Spleen (tissue), 11 donors: ENCODE data around the gene POLR3GL. TPM values are rescaled to one million over a fixed set of nuclear protein-coding genes. Genes with fewer than 3 reads are reported as not detected.
A peak's percentile ranks its signal among the peaks of the same experiment; 100 is the strongest.

Experiments
- DNase-seq: peaks from one replicate; pipeline ENCODE4 v3.0.0-alpha.2; 2020
- H3K27ac ChIP-seq, 8 donors: fragments of 200-600 bp; sonication (generic) in 7 of 8; 1 replicate in 4 of 8; 2 replicates in 4 of 8; pipeline versions ENCODE4 v1.5.0 to v1.8.0; 2016 to 2021; ENCODE audit warnings: inconsistent platforms in 4 of 8, mild to moderate bottlenecking in 4 of 8, moderate library complexity in 1 of 8
- H3K27me3 ChIP-seq, 7 donors: fragments of 200-600 bp; sonication (generic) in 6 of 7; replicated peaks in 1 of 7; 1 replicate in 4 of 7; 2 replicates in 3 of 7; pipeline versions ENCODE4 v1.5.0 to v1.8.0; 2016 to 2021; ENCODE audit warnings: inconsistent platforms in 3 of 7, mild to moderate bottlenecking in 1 of 7
- H3K36me3 ChIP-seq, 6 donors: fragments of 200-600 bp; sonication (generic) in 5 of 6; 1 replicate in 4 of 6; 2 replicates in 2 of 6; pipeline versions ENCODE4 v1.5.0 to v1.8.0; 2016 to 2021; ENCODE audit warnings: inconsistent platforms in 2 of 6
- H3K4me1 ChIP-seq, 6 donors: fragments of 200-600 bp; sonication (generic) in 5 of 6; 1 replicate in 3 of 6; 2 replicates in 3 of 6; pipeline versions ENCODE4 v1.5.0 to v1.8.0; 2016 to 2021; ENCODE audit warnings: inconsistent platforms in 3 of 6
- H3K4me3 ChIP-seq, 8 donors: fragments of 200-600 bp; sonication (generic) in 7 of 8; 1 replicate in 4 of 8; 2 replicates in 4 of 8; pipeline versions ENCODE4 v1.5.0 to v1.8.0; 2016 to 2021; ENCODE audit warnings: inconsistent platforms in 4 of 8, mild to moderate bottlenecking in 4 of 8, moderate library complexity in 2 of 8
- H3K9me3 ChIP-seq, 8 donors: fragments of 200-600 bp; sonication (generic) in 7 of 8; 1 replicate in 4 of 8; 2 replicates in 4 of 8; pipeline versions ENCODE4 v1.5.0 to v1.8.0; 2016 to 2021; ENCODE audit warnings: inconsistent platforms in 4 of 8
- CTCF ChIP-seq, 11 experiments: fragments of 200-600 bp in 7 of 11; fragments of 450-650 bp in 4 of 11; sonication (generic) in 4 of 11; IDR thresholded peaks in 8 of 11; conservative IDR thresholded peaks in 3 of 11; 1 replicate in 7 of 11; 2 replicates in 4 of 11; pipeline versions ENCODE4 v1.4.0 to v1.8.0; 2016 to 2021; ENCODE audit warnings: antibody characterized with exemption in 11 of 11, inconsistent platforms in 4 of 11, mild to moderate bottlenecking in 1 of 11
- POLR2A ChIP-seq, 3 donors: fragments of 450-650 bp; IDR thresholded peaks; one replicate each; pipeline ENCODE4 v1.5.1; 2017; ENCODE audit warnings: antibody characterized with exemption in 3 of 3, mild to moderate bottlenecking in 1 of 3
- POLR2AphosphoS5 ChIP-seq, 3 donors: sonication (generic); formaldehyde crosslinking; IDR thresholded peaks; one replicate each; pipeline ENCODE4 v1.5.1; 2017; ENCODE audit warnings: antibody characterized with exemption in 3 of 3
- WGBS, 5 donors: extraction: QIAGEN DNeasy Blood & Tissue Kit in 3 of 5; methylation state at CpG; one replicate each; pipeline versions ENCODE4 v1.1.5 to v1.1.7; 2013 to 2018; 5-methylcytosine and 5-hydroxymethylcytosine counted together
- intact Hi-C: fragments of 100-400 bp; cut with DNase I; formaldehyde crosslinking; loops from one replicate; pipeline ENCODE4 v1.15.0; 2023; ENCODE audit warnings: low total_unique reads
- polyA plus RNA-seq, 3 donors: library from polyadenylated mRNA; stranded (reverse); fragments of 200-250 nt; gene quantifications; one replicate each; pipeline ENCODE4 v1.2.1, GENCODE V29; 2013
- total RNA-seq, 7 donors: library from RNA; depleted of rRNA in 3 of 7; stranded (reverse); fragments of >200 nt in 3 of 7; fragmentation: NEBNext Ultra II Directional in 4 of 7; extraction: Animal tissue kit (Norgen Biotek cat#: 25700) in 4 of 7; gene quantifications; one replicate each; pipeline versions ENCODE4 v1.1.0 to v1.2.1, GENCODE V29; 2016 to 2021
- donor health status: healthy with polysubstance abuse.
- donor health status: DM: no; HTN: no; CAD: no; lungs with moderate emphysema.
- donor health status: DM: no; HTN: no; CAD: no.
- donor health status: Bipolar disorder and iron deficiency.
- donor health status: healthy.
- donor health status: DM: no; HTN: no; CAD: no.
- donor health status: DM: yes; HTN: yes; CAD: no.

Gene POLR3GL
- total and polyA plus RNA-seq, 10 donors, result 22.1 to 69.2 (median 32.9) TPM

GRCh38 chr1:146019231-146020057 is 55.0 kb downstream of the POLR3GL start:
- H3K4me3 ChIP-seq, result peak overlapping the region in 5 of 8 donors; percentile 2 to 55 (median 15)
- TF ChIP-seq POLR2A (IDR thresholded peaks at IDR 0.05) (no peak), CTCF (IDR thresholded peaks at IDR 0.05 in 8 of 11, conservative IDR thresholded peaks at IDR 0.05 in 3 of 11) (no peak), POLR2AphosphoS5 (IDR thresholded peaks at IDR 0.05) (no peak)
- no peak for DNase-seq
- no peak overlapping the region for H3K27ac ChIP-seq
- H3K36me3 ChIP-seq, result no peaks in the 10 kb centered on the region
- H3K27me3 ChIP-seq, result peaks cover 3 to 48% (median 25%) of the 10 kb centered on the region in 7 donors
- WGBS, 5 donors, result 14 to 39% (median 17%) methylated on average over 19 to 43 of the region's 43 CpGs
- H3K9me3 ChIP-seq, result no peaks in the 10 kb centered on the region
- intact Hi-C loops, result no loop called here
- peaks cover 5 to 15% (median 12%) of the 10 kb centered on the region in 6 donors for H3K4me1 ChIP-seq

- 86 to 89% (median 89%) methylated on average over 4 of the region's 4 CpGs for WGBS, 5 donors
- Histone ChIP-seq H3K27ac (no peak overlapping the region), H3K4me1 (peaks cover 5 to 15% (median 12%) of the 10 kb centered on the region in 6 donors), H3K27me3 (peaks cover 3 to 48% (median 25%) of the 10 kb centered on the region in 7 donors), H3K36me3 (no peaks in the 10 kb centered on the region), H3K9me3 (no peaks in the 10 kb centered on the region), H3K4me3 (no peak overlapping the region)
- TF ChIP-seq POLR2AphosphoS5 (IDR thresholded peaks at IDR 0.05), result no peak
- no peak for TF ChIP-seq POLR2A (IDR thresholded peaks at IDR 0.05)
- TF ChIP-seq CTCF (IDR thresholded peaks at IDR 0.05 in 8 of 11, conservative IDR thresholded peaks at IDR 0.05 in 3 of 11), result no peak
- intact Hi-C loops, result no loop called here
- no peak for DNase-seq
Measured at GRCh38 chr1:146020058-146021049, 55.9 kb downstream of the POLR3GL start.

- DNase-seq, result no peak
- no peak overlapping the region for H3K27ac ChIP-seq
- H3K4me3 ChIP-seq, result no peak overlapping the region
- TF ChIP-seq POLR2A (IDR thresholded peaks at IDR 0.05) (no peak), CTCF (IDR thresholded peaks at IDR 0.05 in 8 of 11, conservative IDR thresholded peaks at IDR 0.05 in 3 of 11) (no peak), POLR2AphosphoS5 (IDR thresholded peaks at IDR 0.05) (no peak)
- no peaks in the 10 kb centered on the region for H3K9me3 ChIP-seq
- peaks cover 5 to 15% (median 12%) of the 10 kb centered on the region in 6 donors for H3K4me1 ChIP-seq
- H3K27me3 ChIP-seq, result peaks cover 3 to 48% (median 25%) of the 10 kb centered on the region in 7 donors
- H3K36me3 ChIP-seq, result no peaks in the 10 kb centered on the region
- intact Hi-C loops, result no loop called here
- 43 to 74% (median 59%) methylated on average over 1 of the region's 1 CpG for WGBS, 5 donors
Measured at GRCh38 chr1:146021050-146021445, 56.6 kb downstream of the POLR3GL start.
